GM19463 (cell line): ENCODE results near the gene SLC16A9.

ENCODE experiments used
- ATAC-seq: cut with Tn5 transposase; IDR thresholded peaks from one replicate; pipeline ENCODE4 v1.9.1; 2021; ENCODE audit warnings: mild to moderate bottlenecking, moderate library complexity; ENCODE audit not compliant: unreplicated experiment

Gene SLC16A9

GRCh38 chr10:59719374-59719773 lies 9.7 kb upstream of the SLC16A9 start:
- no peak for ATAC-seq

- ATAC-seq = no peak
These were observed 8.6 kb upstream of the SLC16A9 start for GRCh38 chr10:59718257-59718656.

- no peak for ATAC-seq
These were observed 3.7 kb upstream of the SLC16A9 start for GRCh38 chr10:59713196-59713821.

DNA sequence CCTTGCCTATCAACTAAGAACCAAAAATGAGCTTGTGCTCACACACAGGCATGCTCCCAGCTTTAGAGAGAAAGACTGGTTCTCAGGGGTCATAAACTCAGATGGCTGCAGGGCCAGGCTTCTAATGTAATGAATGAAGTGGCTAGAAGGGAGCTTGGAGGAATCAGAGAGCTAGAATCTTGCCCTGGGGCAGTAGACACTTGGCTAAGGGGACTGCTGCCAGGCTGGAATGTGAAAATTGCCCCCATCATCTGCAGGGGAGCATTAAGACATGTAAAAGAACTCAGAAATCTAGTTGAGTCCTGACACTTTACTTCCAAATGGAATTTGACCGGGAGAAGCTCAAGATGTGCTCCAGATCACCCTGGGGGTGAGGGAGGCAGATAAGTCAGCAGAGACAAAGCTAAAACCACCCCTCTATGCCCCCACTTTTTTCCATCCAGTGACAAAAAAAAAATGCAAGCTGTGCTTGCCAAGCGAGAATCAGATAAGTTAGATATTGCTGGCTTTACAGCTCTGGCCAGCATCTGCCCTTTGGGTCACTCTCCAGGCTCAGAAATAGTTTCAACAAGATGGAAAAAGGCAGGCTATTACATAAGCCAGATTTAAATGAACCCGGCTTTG lies 2.3 kb upstream of the SLC16A9 start:
- ATAC-seq = no peak

DNA sequence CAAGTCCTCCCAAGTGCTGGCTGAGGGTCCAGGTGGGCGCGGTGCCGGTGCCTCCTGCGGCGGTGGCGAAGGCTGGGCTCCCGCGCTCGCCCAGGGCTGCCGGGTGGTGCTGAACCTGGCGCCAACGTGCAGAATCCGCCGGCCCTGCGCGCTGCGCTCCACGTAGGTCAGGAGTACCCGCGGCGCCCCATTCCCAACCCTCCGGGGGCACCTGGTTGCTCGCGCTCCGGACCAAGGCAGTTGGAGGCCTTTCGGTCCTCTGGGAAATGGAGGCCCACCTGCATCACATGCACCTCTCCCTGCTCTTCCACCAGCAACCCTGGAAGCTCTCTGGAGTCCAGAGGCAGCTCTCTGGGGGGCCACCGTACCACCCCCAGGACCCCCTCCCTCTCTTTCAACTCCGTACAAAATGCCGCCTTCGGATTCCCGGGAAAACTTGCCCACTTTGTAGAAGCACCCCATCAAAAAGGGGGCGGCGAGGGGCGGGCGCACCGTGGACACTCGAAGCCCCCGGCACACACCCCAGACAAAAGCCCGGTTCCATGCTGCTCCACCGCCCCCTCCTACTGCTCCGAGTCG lies 745 bp downstream of the SLC16A9 start:
- ATAC-seq = no peak

GRCh38 chr10:59706851-59707797 lies 2.5 kb downstream of the SLC16A9 start:
- ATAC-seq = no peak

DNA sequence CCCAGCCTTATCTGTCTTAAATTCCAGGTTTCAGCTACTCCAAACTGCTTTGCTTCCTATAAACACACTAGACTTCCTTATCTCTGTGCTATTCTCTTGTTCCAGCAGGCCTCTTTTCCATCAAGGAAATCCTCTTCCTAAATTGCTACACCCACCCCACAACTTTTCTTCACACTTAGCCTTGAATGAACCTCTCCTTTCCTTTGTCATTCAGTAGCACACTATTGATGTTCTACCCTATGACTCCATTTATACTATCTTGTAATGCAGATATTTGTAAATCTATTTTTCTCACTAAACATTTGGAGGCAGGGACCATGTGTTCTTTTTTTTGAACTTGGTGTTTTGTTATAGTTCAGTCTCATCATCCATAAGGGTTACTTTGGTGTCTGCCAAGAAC lies 3.7 kb downstream of the SLC16A9 start:
- no peak for ATAC-seq

DNA sequence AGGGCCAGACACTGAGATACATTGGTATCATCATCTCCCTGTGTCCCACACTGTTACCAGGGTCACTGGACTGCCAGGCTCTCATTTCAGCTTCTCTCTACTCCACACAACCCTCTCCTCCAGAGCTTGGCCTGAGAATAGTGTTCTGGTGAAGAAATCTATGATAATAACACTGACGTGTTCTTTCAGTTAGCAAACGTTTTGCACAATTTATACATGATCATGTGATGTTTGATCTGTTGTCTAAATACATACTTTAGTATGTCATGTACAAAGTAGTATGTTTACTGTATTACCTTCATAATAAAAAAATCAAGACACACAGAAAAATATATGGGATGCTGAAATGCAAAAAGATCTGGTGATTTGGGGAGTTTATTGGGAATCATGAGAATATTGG lies 5.0 kb downstream of the SLC16A9 start:
- ATAC-seq = no peak

DNA sequence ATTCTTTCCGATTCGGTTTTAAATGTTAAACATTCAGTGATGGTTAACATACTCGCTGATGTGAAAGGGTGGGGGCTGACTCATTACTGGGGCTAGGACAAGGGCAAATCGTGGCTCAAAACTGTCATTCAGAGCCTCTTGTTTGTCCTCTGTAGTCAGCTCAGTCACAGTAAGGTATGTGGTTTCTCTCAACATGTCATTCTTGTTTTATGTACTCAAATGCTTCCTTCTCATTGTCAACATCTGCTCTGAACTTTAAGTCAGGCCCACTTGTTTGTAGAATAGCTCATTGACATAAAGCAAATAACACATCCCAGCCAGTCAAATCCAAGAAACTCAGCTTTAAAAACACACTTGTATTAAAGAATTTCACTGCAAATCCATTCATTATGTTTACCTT lies 7.3 kb downstream of the SLC16A9 start:
- peak; percentile 54 for ATAC-seq

- ATAC-seq = no peak
These were observed 8.9 kb downstream of the SLC16A9 start for GRCh38 chr10:59700709-59701108.

- no peak for ATAC-seq
These were observed 11.3 kb downstream of the SLC16A9 start for GRCh38 chr10:59698326-59698725.

DNA sequence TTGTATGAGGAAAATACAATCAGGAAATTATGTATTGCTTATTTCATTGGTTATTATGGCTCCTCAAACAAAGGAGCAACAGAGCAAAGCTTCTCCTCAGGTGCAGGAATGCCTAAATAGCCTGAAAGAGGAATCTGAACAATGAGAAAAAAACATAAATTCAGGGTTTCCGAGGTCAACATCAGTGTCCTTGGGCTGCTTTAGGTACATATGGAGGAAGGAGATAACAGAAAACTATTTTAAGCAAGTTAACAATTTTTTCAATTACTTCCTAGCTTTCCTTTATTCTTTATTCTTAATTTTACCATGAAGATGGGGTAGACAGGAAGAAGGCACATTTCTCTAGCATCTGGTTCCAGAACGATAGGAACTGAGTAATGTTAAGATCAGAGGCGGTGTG lies 14.0 kb downstream of the SLC16A9 start:
- ATAC-seq = no peak

- ATAC-seq = no peak
These were observed 14.7 kb downstream of the SLC16A9 start for GRCh38 chr10:59694936-59695335.

DNA sequence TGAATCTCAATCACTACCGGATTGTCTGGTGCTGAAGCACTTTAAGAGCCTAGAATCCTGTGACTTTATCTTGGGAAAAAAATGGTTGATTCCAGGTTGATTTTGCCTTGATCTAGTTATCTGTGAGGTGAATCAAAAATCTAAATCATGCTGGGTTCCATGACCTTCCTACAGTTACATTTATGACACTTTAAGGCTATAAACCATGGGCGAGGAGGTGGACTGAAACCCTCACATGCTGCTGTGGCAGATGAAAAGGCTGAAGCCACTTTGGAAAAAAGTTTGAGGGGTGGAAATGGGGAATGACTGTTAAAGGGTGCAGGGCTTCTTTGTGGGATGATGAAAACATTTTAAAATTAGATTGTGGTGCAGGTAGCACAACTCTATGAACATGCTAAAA lies 17.5 kb downstream of the SLC16A9 start:
- ATAC-seq = no peak

DNA sequence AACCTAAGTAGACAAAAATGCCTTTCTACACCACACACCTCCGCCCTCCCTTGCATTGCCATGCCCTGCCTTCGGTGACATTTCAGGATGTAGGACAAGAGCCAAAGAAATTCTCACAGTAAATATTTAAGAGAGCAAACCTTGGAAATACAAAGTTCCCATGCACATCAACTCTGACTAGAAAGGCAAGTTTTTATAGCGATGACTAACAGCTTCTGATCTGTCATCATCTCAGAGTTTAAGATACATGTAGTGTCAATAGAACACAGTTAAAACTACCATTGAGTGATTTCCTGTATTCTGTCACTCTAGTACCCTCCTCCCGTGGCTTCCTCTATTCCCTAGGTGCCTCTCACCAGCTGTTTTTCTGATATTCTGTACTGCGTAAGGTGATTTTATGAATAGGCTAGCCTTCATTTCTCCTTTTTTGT lies 20.7 kb downstream of the SLC16A9 start:
- ATAC-seq = peak; percentile 44

GRCh38 chr10:59687657-59688056 lies 22.0 kb downstream of the SLC16A9 start:
- no peak for ATAC-seq

GRCh38 chr10:59684006-59684405 lies 25.6 kb downstream of the SLC16A9 start:
- ATAC-seq = no peak

DNA sequence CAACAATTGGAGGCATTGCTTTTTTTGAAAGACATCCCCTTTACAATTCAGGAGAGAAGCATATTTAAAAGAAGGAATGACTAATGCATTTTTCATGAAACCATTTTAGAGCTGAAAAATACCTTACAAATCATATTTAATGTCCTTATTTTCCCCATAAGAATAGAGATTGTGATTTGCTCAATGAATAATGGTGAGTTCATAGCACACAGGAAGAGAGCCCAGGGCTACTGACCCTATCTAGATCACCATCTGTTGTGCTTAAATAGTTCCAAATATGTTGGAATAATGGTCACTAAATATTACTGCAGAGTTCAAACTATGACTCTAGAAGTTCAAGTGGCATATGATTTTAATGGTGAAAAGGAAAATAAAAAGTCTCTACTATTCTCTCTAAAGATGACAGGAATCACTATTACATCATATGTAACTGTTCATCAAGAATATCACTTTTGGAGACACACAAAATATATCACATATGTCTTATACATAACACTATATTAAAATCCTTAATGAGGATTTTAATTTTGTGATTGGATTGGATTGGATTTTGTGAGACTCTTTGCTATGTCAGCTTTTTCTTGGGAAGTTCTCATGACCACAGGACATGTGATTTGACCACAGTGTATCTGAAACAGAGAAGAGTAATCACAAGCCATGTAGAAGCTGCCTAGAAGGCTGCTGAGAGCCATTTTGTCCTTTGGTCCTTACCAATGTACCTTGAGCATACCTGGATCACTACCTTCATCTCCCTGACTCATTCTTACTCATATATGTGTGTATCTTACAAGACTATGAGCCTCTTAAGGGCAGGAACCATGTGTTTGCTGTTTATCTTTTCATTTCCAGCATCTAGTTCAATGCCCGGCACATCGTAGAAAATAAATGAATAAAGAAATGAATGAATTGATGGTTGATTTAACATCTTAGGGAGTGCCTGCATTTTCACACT lies 26.4 kb downstream of the SLC16A9 start:
- ATAC-seq = no peak

DNA sequence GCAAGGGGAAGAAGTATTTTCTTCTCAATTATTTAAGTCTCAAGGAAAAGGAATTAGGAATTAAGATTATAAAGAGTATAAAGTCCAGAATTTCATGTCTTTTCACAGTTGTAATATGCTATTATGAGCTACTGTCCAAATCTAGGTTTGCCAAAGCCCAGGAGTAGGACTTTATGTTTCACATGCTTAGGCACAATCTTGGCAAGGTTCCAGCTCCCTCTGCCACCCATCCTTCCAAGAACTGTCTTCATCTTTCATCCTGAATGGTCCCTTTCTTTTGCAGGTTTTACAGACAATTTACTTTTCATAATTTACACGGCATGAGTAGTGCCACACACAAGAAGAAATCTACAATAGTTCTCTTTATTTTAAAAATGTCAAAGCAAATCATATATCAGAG lies 29.5 kb downstream of the SLC16A9 start:
- ATAC-seq = no peak

DNA sequence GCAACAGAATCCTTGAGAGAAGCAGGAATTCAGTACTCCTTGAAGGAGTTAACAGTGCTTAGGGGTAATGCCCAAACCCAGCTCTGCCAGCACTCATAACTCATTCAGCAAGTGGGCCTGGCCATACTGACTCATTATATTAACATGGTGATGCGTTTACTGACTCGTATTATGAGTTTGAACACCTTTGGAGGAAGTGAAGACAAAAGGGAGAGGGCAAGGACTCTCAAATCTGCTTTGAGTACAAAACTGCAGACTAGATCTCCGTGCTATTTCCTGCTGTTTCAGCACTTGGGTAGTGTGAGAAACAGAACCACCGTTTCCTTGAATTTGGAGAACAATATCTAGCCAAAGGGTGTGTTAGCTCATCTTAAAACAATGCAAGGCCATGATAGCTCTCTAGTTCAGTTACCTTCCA lies 30.8 kb downstream of the SLC16A9 start:
- ATAC-seq = no peak
